ENCODE data around the gene PLD2.

The PLD2 gene

GRCh38 chr17:4806777-4807604 lies at the start of gene PLD2:
Gene PLD2, plus strand, starts transcription at chr17:4807152. Its CDS starts 621 bp downstream, at chr17:4807773.
- peak; percentile 88 for DNase-seq

- DNase-seq = no peak
Observed at GRCh38 chr17:4759776-4760236, 47.1 kb upstream of the PLD2 start.

GRCh38 chr17:4764595-4764994 lies 42.4 kb upstream of the PLD2 start:
- no peak for DNase-seq

GRCh38 chr17:4766201-4766600 lies 40.8 kb upstream of the PLD2 start:
- DNase-seq = no peak

GRCh38 chr17:4766723-4767122 lies 40.2 kb upstream of the PLD2 start:
- no peak for DNase-seq

GRCh38 chr17:4768298-4768697 lies 38.7 kb upstream of the PLD2 start:
- DNase-seq = no peak

GRCh38 chr17:4769628-4770027 lies 37.3 kb upstream of the PLD2 start:
- DNase-seq = no peak

GRCh38 chr17:4771519-4772234 lies 35.3 kb upstream of the PLD2 start, which contains the start of gene TM4SF5:
Gene TM4SF5, plus strand, starts transcription at chr17:4771886. Its CDS starts 37 bp downstream, at chr17:4771923.
- no peak for DNase-seq

- no peak for DNase-seq
Observed at GRCh38 chr17:4772235-4772613, 34.7 kb upstream of the PLD2 start.

- DNase-seq = no peak
Observed at GRCh38 chr17:4777969-4778760, 28.8 kb upstream of the PLD2 start.

- no peak for DNase-seq
Observed at GRCh38 chr17:4780325-4780955, 26.5 kb upstream of the PLD2 start.

GRCh38 chr17:4782652-4783051 lies 24.3 kb upstream of the PLD2 start:
- no peak for DNase-seq

- DNase-seq = no peak
Observed at GRCh38 chr17:4785311-4786105, 21.4 kb upstream of the PLD2 start.

GRCh38 chr17:4786106-4786511 lies 20.8 kb upstream of the PLD2 start, which contains the start of gene VMO1:
Gene VMO1, minus strand, starts transcription at chr17:4786364. Its CDS starts 12 bp downstream, at chr17:4786352.
- DNase-seq = no peak

- no peak for DNase-seq
Observed at GRCh38 chr17:4786516-4786915, 20.4 kb upstream of the PLD2 start.

GRCh38 chr17:4788159-4788806 lies 18.7 kb upstream of the PLD2 start:
- no peak for DNase-seq

GRCh38 chr17:4788807-4789700 lies 17.9 kb upstream of the PLD2 start, which contains the start of gene GLTPD2:
Gene GLTPD2, plus strand, starts transcription at chr17:4788964. Its CDS starts 48 bp downstream, at chr17:4789012.
- DNase-seq = no peak

GRCh38 chr17:4789701-4789950 lies 17.3 kb upstream of the PLD2 start:
- DNase-seq = no peak

- DNase-seq = peak; percentile 77
Observed at GRCh38 chr17:4789951-4790704, 16.8 kb upstream of the PLD2 start.

- DNase-seq = no peak
Observed at GRCh38 chr17:4790705-4791088, 16.3 kb upstream of the PLD2 start.
